SK-N-SH treated with all-trans-retinoic acid at 6 μM for 48 hours (cell line): Measurements from ENCODE around the gene ST3GAL3.

Experiments used
- ATAC-seq: fragments of 200-7000 bp; cut with Tn5 transposase; 3 replicates; pipeline ENCODE4 v1.9.1; 2020; ENCODE audit warnings: mild to moderate bottlenecking, moderate library complexity
- ARNTL ChIP-seq: fragments of 450-650 bp; formaldehyde crosslinking; IDR thresholded peaks from 2 replicates; pipeline ENCODE4 v1.5.0; 2020; ENCODE audit warnings: low read depth, mild to moderate bottlenecking, moderate library complexity, borderline replicate concordance
- BACH2 ChIP-seq: fragments of 250-450 bp; sonication (Bioruptor Pico); IDR thresholded peaks from 2 replicates; pipeline ENCODE4 v1.9.0; 2021; ENCODE audit warnings: mild to moderate bottlenecking, borderline replicate concordance
- CREB5 ChIP-seq: fragments of 250-450 bp; sonication (Bioruptor Pico); IDR thresholded peaks from 2 replicates; pipeline ENCODE4 v1.5.1; 2020; ENCODE audit warnings: low read depth, mild to moderate bottlenecking, moderate library complexity
- CSDC2 ChIP-seq: fragments of 250-450 bp; sonication (Bioruptor Pico); IDR thresholded peaks from 2 replicates; pipeline ENCODE4 v1.5.0; 2020; ENCODE audit warnings: mild to moderate bottlenecking, moderate library complexity
- CSRNP3 ChIP-seq: fragments of 250-450 bp; sonication (Bioruptor Pico); IDR thresholded peaks from 2 replicates; pipeline ENCODE4 v1.5.1; 2021; ENCODE audit warnings: mild to moderate bottlenecking, moderate library complexity
- ESRRG ChIP-seq: fragments of 250-450 bp; sonication (Bioruptor Pico); IDR thresholded peaks from 2 replicates; pipeline ENCODE4 v1.6.1; 2021; ENCODE audit warnings: mild to moderate bottlenecking
- GLIS3 ChIP-seq: fragments of 250-450 bp; sonication (Bioruptor Pico); IDR thresholded peaks from 2 replicates; pipeline ENCODE4 v1.5.0; 2020; ENCODE audit warnings: mild to moderate bottlenecking, moderate library complexity
- ISL1 ChIP-seq: fragments of 250-450 bp; sonication (Bioruptor Pico); IDR thresholded peaks from 2 replicates; pipeline ENCODE4 v2.1.2; 2022; ENCODE audit warnings: mild to moderate bottlenecking, moderate library complexity
- OSR1 ChIP-seq: fragments of 250-450 bp; sonication (Bioruptor Pico); IDR thresholded peaks from 2 replicates; pipeline ENCODE4 v1.8.0; 2022; ENCODE audit warnings: moderate library complexity, mild to moderate bottlenecking, inconsistent platforms
- PATZ1 ChIP-seq: fragments of 250-450 bp; sonication (Bioruptor Pico); IDR thresholded peaks from 2 replicates; pipeline ENCODE4 v1.8.0; 2020; ENCODE audit warnings: mild to moderate bottlenecking, moderate library complexity, borderline replicate concordance
- POU6F1 ChIP-seq: fragments of 250-450 bp; sonication (Bioruptor Pico); IDR thresholded peaks from 2 replicates; pipeline ENCODE4 v1.8.0; 2021; ENCODE audit warnings: low read depth, mild to moderate bottlenecking, moderate library complexity, borderline replicate concordance
- PPARA ChIP-seq: fragments of 250-450 bp; sonication (Bioruptor Pico); IDR thresholded peaks from 2 replicates; pipeline ENCODE4 v1.5.0; 2020; ENCODE audit warnings: mild to moderate bottlenecking, borderline replicate concordance
- RARB ChIP-seq: fragments of 250-450 bp; sonication (Bioruptor Pico); IDR thresholded peaks from 2 replicates; pipeline ENCODE4 v1.8.0; 2021; ENCODE audit warnings: mild to moderate bottlenecking, moderate library complexity
- SNAI2 ChIP-seq: fragments of 250-450 bp; sonication (Bioruptor Pico); IDR thresholded peaks from 2 replicates; pipeline ENCODE4 v1.5.0; 2020; ENCODE audit warnings: mild to moderate bottlenecking, moderate library complexity
- TCF4 ChIP-seq: fragments of 250-450 bp; sonication (Bioruptor Pico); IDR thresholded peaks from 2 replicates; pipeline ENCODE4 v1.8.0; 2021; ENCODE audit warnings: mild to moderate bottlenecking, moderate library complexity, borderline replicate concordance
- TOX ChIP-seq: fragments of 250-450 bp; sonication (Bioruptor Pico); IDR thresholded peaks from 2 replicates; pipeline ENCODE4 v1.8.0; 2021; ENCODE audit warnings: mild to moderate bottlenecking, moderate library complexity, borderline replicate concordance
- TSHZ2 ChIP-seq: fragments of 250-450 bp; sonication (Bioruptor Pico); IDR thresholded peaks from 2 replicates; pipeline ENCODE4 v1.5.0; 2020; ENCODE audit warnings: mild to moderate bottlenecking, moderate library complexity
- ZC3H10 ChIP-seq: fragments of 250-450 bp; sonication (Bioruptor Pico); IDR thresholded peaks from 2 replicates; pipeline ENCODE4 v1.5.1; 2021; ENCODE audit warnings: mild to moderate bottlenecking, moderate library complexity
- ZFP3 ChIP-seq: fragments of 250-450 bp; sonication (Bioruptor Pico); IDR thresholded peaks from 2 replicates; pipeline ENCODE4 v1.5.0; 2020; ENCODE audit warnings: mild to moderate bottlenecking, moderate library complexity
- ZFP30 ChIP-seq: fragments of 450-650 bp; formaldehyde crosslinking; IDR thresholded peaks from 2 replicates; pipeline ENCODE4 v1.5.0; 2022; ENCODE audit warnings: mild to moderate bottlenecking, moderate library complexity
- ZNF565 ChIP-seq: fragments of 450-650 bp; formaldehyde crosslinking; conservative IDR thresholded peaks from 2 replicates; pipeline ENCODE4 v1.5.0; 2020; ENCODE audit warnings: low read depth, mild to moderate bottlenecking, moderate library complexity
- ZNF70 ChIP-seq: fragments of 450-650 bp; formaldehyde crosslinking; IDR thresholded peaks from 2 replicates; pipeline ENCODE4 v1.5.0; 2020; ENCODE audit warnings: mild to moderate bottlenecking, moderate library complexity
- ZNF8 ChIP-seq: fragments of 450-650 bp; formaldehyde crosslinking; IDR thresholded peaks from 2 replicates; pipeline ENCODE4 v1.5.0; 2020; ENCODE audit warnings: mild to moderate bottlenecking, moderate library complexity

Gene ST3GAL3

GRCh38 chr1:43944860-43945259, 237.5 kb downstream of the ST3GAL3 start:
- ATAC-seq = no peak
- TF ChIP-seq CSDC2 (CRISPR knock-in tag) = no peak
- TF ChIP-seq ISL1 (CRISPR knock-in tag) = no peak
- no peak for TF ChIP-seq GLIS3
- no peak for TF ChIP-seq PATZ1 (CRISPR knock-in tag)
- TF ChIP-seq BACH2 (CRISPR knock-in tag) = no peak
- TF ChIP-seq ZC3H10 = no peak
- TF ChIP-seq POU6F1 = no peak
- TF ChIP-seq SNAI2 = no peak
- TF ChIP-seq RARB = no peak

GRCh38 chr1:43945674-43946235, 238.4 kb downstream of the ST3GAL3 start:
- TF ChIP-seq CSRNP3 (CRISPR knock-in tag) (no peak), ZFP3 (no peak), GLIS3 (no peak), TSHZ2 (CRISPR knock-in tag) (no peak), PPARA (CRISPR knock-in tag) (no peak), TCF4 (CRISPR knock-in tag) (no peak), ESRRG (CRISPR knock-in tag) (no peak), ZFP30 (CRISPR knock-in tag) (no peak), OSR1 (CRISPR knock-in tag) (no peak), SNAI2 (no peak), ZC3H10 (no peak), TOX (CRISPR knock-in tag) (no peak), ZNF8 (CRISPR knock-in tag) (no peak), CSDC2 (CRISPR knock-in tag) (no peak), CREB5 (CRISPR knock-in tag) (no peak), ARNTL (CRISPR knock-in tag) (no peak), ZNF70 (CRISPR knock-in tag) (no peak), BACH2 (CRISPR knock-in tag) (no peak), ZNF565 (no peak)
- TF ChIP-seq, all 23 proteins: peak for 0
- ATAC-seq = no peak; the same call in 2 of the 3 replicates
